HepG2 (cell line): ENCODE results near the gene CEP162. TPM values are rescaled to one million over a fixed set of nuclear protein-coding genes. Genes with fewer than 3 reads are reported as not detected.

ENCODE experiments used
- CHD2 ChIP-seq: IDR thresholded peaks from 2 replicates; pipeline ENCODE4 v1.6.1; 2011; ENCODE audit warnings: low read depth, low read length, improper control_type of control experiment
- EP300 ChIP-seq, 3 experiments: sonication (generic) in 1 of 3; formaldehyde crosslinking in 1 of 3; IDR thresholded peaks; 2 replicates each; pipeline versions ENCODE4 v1.5.1 to v1.6.1; 2011 to 2020; ENCODE audit warnings: low read depth in 2 of 3, low read length in 2 of 3, borderline replicate concordance in 1 of 3, improper control_type of control experiment in 1 of 3, mild to moderate bottlenecking in 1 of 3, missing genetic modification reagents in 1 of 3, moderate library complexity in 1 of 3
- HOXD1 ChIP-seq: sonication (generic); formaldehyde crosslinking; IDR thresholded peaks from 2 replicates; pipeline ENCODE4 v1.5.0; 2020; ENCODE audit warnings: missing genetic modification reagents
- JARID2 ChIP-seq: sonication (generic); formaldehyde crosslinking; IDR thresholded peaks from 2 replicates; pipeline ENCODE4 v1.8.1; 2023; ENCODE audit warnings: missing genetic modification reagents, inconsistent platforms; ENCODE audit not compliant: insufficient replicate concordance
- KDM6A ChIP-seq: IDR thresholded peaks from 2 replicates; pipeline ENCODE4 v1.6.1; 2016; ENCODE audit warnings: low read depth
- KLF12 ChIP-seq: sonication (generic); formaldehyde crosslinking; IDR thresholded peaks from 2 replicates; pipeline ENCODE4 v1.4.0; 2020; ENCODE audit warnings: missing genetic modification reagents, borderline replicate concordance
- SP2 ChIP-seq: sonication (generic); formaldehyde crosslinking; IDR thresholded peaks from 2 replicates; pipeline ENCODE4 v1.5.1; 2020; ENCODE audit warnings: mild to moderate bottlenecking, missing genetic modification reagents
- TAF15 ChIP-seq: fragments of 200-400 bp; formaldehyde crosslinking; IDR thresholded peaks from one replicate; pipeline ENCODE4 v1.6.1; 2018; ENCODE audit warnings: mild to moderate bottlenecking, low read depth, low read length; ENCODE audit not compliant: poor library complexity, severe bottlenecking
- TP53 ChIP-seq: sonication (generic); formaldehyde crosslinking; conservative IDR thresholded peaks from 2 replicates; pipeline ENCODE4 v1.4.0; 2020; ENCODE audit warnings: missing genetic modification reagents
- ZKSCAN8 ChIP-seq: IDR thresholded peaks from 2 replicates; pipeline ENCODE4 v1.6.1; 2016; ENCODE audit warnings: borderline replicate concordance, missing genetic modification reagents, missing compliant biosample characterization
- ZNF224 ChIP-seq: sonication (generic); formaldehyde crosslinking; IDR thresholded peaks from 2 replicates; pipeline ENCODE4 v1.5.0; 2020; ENCODE audit warnings: mild to moderate bottlenecking, missing genetic modification reagents
- ZNF331 ChIP-seq: sonication (generic); formaldehyde crosslinking; IDR thresholded peaks from 2 replicates; pipeline ENCODE4 v1.4.0; 2020; ENCODE audit warnings: missing genetic modification reagents
- ZSCAN30 ChIP-seq: sonication (generic); formaldehyde crosslinking; IDR thresholded peaks from 2 replicates; pipeline ENCODE4 v1.5.0; 2020; ENCODE audit warnings: mild to moderate bottlenecking, missing genetic modification reagents
- polyA plus RNA-seq, 8 experiments: library from polyadenylated mRNA; depleted of rRNA in 3 of 8; stranded (reverse) in 7 of 8; unstranded in 1 of 8; fragments of >200 nt; fragmentation: Illumina TruSeq in 4 of 8; extraction: Trizol in 4 of 8; gene quantifications; 2 replicates each; pipeline versions ENCODE4 v1.2.1 to v1.2.3, GENCODE V29; 2011 to 2016; ENCODE audit warnings: low read depth in 4 of 8, missing spikeins in 1 of 8, mixed read lengths in 1 of 8; ENCODE audit not compliant: insufficient read depth in 1 of 8
- total RNA-seq, 5 experiments: library from RNA; depleted of rRNA; stranded (reverse); fragments of >200 nt; fragmentation: Illumina TruSeq; extraction: Trizol; gene quantifications; 2 replicates each; pipeline ENCODE4 v1.2.3, GENCODE V29; 2016; ENCODE audit warnings: low read depth in 1 of 5
- TF ChIP-seq, protein P1 (sequence below): fragments of 450-650 bp; IDR thresholded peaks from 2 replicates; pipeline ENCODE4 v1.6.1; 2017; ENCODE audit warnings: mild to moderate bottlenecking
- TF ChIP-seq, protein P2 (sequence below): sonication (generic); formaldehyde crosslinking; IDR thresholded peaks from 2 replicates; pipeline ENCODE4 v1.8.1; 2023; ENCODE audit warnings: mild to moderate bottlenecking, missing genetic modification reagents
- TF ChIP-seq, protein P3 (sequence below): sonication (generic); formaldehyde crosslinking; IDR thresholded peaks from 2 replicates; pipeline ENCODE4 v1.8.1; 2023; ENCODE audit warnings: mild to moderate bottlenecking, missing genetic modification reagents
- TF ChIP-seq, protein P4 (sequence below): sonication (generic); formaldehyde crosslinking; IDR thresholded peaks from 2 replicates; pipeline ENCODE4 v1.8.1; 2023; ENCODE audit warnings: missing genetic modification reagents, inconsistent platforms, borderline replicate concordance
- TF ChIP-seq, protein P5 (sequence below): sonication (generic); formaldehyde crosslinking; IDR thresholded peaks from 2 replicates; pipeline ENCODE4 v1.4.0; 2020; ENCODE audit warnings: missing genetic modification reagents
- TF ChIP-seq, protein P6 (sequence below): sonication (generic); formaldehyde crosslinking; IDR thresholded peaks from 2 replicates; pipeline ENCODE4 v1.4.0; 2020; ENCODE audit warnings: low read depth, mild to moderate bottlenecking, missing genetic modification reagents

Gene CEP162
- total and polyA plus RNA-seq, 2 of the 13 experiments (the other 11 are each of a cell fraction or from before 2014, with no cell fraction given) = 0.50 to 7.9 TPM

DNA sequence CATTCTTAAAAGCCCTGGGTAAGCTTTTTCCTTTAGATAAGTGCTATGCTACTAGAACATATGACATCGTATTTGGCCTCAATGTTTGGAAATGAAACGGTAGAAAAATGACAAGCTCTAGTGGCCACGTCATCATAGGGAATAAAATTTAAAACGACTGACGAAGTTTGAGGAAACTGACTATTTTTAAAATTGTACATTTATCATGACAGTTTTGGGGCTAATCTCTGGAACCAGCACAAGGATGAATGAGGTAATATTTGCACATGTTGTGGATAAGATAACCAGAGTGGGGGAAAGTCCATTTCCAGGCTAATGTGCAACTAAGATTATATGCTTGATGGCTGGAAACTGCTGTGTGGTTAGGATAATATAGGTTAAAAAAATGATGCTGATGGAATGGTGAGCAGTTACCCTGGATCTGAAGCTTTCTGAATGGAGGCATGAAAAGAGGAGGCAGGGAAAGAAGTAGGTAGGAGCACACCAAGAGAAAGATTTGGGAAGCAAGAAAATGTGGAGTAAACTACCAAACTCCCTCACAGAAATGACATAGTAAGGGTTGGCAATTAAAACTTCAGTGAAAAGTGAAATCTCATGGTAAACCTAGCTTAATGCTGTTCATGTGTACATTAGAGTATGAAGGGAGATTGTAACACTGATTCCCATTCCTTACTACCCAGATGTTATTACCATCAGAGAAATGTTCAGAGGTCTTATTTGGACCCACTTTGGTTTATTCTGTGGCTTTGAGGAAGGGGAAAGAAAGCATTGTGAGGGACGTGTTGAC is 42.7 kb upstream of the CEP162 start (continued):
- TF ChIP-seq, protein P1, sequence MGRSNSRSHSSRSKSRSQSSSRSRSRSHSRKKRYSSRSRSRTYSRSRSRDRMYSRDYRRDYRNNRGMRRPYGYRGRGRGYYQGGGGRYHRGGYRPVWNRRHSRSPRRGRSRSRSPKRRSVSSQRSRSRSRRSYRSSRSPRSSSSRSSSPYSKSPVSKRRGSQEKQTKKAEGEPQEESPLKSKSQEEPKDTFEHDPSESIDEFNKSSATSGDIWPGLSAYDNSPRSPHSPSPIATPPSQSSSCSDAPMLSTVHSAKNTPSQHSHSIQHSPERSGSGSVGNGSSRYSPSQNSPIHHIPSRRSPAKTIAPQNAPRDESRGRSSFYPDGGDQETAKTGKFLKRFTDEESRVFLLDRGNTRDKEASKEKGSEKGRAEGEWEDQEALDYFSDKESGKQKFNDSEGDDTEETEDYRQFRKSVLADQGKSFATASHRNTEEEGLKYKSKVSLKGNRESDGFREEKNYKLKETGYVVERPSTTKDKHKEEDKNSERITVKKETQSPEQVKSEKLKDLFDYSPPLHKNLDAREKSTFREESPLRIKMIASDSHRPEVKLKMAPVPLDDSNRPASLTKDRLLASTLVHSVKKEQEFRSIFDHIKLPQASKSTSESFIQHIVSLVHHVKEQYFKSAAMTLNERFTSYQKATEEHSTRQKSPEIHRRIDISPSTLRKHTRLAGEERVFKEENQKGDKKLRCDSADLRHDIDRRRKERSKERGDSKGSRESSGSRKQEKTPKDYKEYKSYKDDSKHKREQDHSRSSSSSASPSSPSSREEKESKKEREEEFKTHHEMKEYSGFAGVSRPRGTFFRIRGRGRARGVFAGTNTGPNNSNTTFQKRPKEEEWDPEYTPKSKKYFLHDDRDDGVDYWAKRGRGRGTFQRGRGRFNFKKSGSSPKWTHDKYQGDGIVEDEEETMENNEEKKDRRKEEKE = no peak
- TF ChIP-seq, protein P2, sequence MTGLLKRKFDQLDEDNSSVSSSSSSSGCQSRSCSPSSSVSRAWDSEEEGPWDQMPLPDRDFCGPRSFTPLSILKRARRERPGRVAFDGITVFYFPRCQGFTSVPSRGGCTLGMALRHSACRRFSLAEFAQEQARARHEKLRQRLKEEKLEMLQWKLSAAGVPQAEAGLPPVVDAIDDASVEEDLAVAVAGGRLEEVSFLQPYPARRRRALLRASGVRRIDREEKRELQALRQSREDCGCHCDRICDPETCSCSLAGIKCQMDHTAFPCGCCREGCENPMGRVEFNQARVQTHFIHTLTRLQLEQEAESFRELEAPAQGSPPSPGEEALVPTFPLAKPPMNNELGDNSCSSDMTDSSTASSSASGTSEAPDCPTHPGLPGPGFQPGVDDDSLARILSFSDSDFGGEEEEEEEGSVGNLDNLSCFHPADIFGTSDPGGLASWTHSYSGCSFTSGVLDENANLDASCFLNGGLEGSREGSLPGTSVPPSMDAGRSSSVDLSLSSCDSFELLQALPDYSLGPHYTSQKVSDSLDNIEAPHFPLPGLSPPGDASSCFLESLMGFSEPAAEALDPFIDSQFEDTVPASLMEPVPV (CRISPR knock-in tag) = no peak
- TF ChIP-seq, protein P3, sequence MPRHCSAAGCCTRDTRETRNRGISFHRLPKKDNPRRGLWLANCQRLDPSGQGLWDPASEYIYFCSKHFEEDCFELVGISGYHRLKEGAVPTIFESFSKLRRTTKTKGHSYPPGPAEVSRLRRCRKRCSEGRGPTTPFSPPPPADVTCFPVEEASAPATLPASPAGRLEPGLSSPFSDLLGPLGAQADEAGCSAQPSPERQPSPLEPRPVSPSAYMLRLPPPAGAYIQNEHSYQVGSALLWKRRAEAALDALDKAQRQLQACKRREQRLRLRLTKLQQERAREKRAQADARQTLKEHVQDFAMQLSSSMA (CRISPR knock-in tag) = no peak
- TF ChIP-seq ZSCAN30 (CRISPR knock-in tag) (no peak), EP300 (IDR thresholded peaks at IDR 0.05; ENCODE audit: low read depth in 2 of 2, low read length in 2 of 2) (peak in 1 of 2 experiments; percentile 80; a peak in 2 of 4 replicates), EP300 (CRISPR knock-in tag; IDR thresholded peaks at IDR 0.05; ENCODE audit: borderline replicate concordance) (no peak), TP53 (no peak), ZNF331 (peak; percentile 30; the same call in 1 of the 2 replicates), HOXD1 (no peak), ZKSCAN8 (CRISPR knock-in tag) (no peak), TAF15 (no peak), KLF12 (CRISPR knock-in tag) (no peak), JARID2 (CRISPR knock-in tag) (no peak), SP2 (CRISPR knock-in tag) (no peak), ZNF224 (CRISPR knock-in tag) (no peak), CHD2 (no peak), KDM6A (peak; percentile 80)
- TF ChIP-seq, protein P4, sequence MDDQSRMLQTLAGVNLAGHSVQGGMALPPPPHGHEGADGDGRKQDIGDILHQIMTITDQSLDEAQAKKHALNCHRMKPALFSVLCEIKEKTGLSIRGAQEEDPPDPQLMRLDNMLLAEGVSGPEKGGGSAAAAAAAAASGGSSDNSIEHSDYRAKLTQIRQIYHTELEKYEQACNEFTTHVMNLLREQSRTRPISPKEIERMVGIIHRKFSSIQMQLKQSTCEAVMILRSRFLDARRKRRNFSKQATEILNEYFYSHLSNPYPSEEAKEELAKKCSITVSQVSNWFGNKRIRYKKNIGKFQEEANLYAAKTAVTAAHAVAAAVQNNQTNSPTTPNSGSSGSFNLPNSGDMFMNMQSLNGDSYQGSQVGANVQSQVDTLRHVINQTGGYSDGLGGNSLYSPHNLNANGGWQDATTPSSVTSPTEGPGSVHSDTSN (CRISPR knock-in tag) = no peak
- TF ChIP-seq, protein P5, sequence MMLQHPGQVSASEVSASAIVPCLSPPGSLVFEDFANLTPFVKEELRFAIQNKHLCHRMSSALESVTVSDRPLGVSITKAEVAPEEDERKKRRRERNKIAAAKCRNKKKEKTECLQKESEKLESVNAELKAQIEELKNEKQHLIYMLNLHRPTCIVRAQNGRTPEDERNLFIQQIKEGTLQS (CRISPR knock-in tag) = peak; percentile 19; the same call in 1 of the 2 replicates
- TF ChIP-seq, protein P6, sequence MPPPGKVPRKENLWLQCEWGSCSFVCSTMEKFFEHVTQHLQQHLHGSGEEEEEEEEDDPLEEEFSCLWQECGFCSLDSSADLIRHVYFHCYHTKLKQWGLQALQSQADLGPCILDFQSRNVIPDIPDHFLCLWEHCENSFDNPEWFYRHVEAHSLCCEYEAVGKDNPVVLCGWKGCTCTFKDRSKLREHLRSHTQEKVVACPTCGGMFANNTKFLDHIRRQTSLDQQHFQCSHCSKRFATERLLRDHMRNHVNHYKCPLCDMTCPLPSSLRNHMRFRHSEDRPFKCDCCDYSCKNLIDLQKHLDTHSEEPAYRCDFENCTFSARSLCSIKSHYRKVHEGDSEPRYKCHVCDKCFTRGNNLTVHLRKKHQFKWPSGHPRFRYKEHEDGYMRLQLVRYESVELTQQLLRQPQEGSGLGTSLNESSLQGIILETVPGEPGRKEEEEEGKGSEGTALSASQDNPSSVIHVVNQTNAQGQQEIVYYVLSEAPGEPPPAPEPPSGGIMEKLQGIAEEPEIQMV (CRISPR knock-in tag) = no peak
